ENCODE data around the gene CFAP141. TPM values are rescaled to one million over a fixed set of nuclear protein-coding genes. Genes with fewer than 3 reads are reported as not detected.

CFAP141 gene
- total RNA-seq, 1 experiment from 2014 or later = not detected

- no peak for TF ChIP-seq ETV6 (CRISPR knock-in tag; IDR thresholded peaks at IDR 0.05)
- no peak for TF ChIP-seq SOX15 (CRISPR knock-in tag; IDR thresholded peaks at IDR 0.05)
- TF ChIP-seq IRF1 (CRISPR knock-in tag; IDR thresholded peaks at IDR 0.05) = no peak
- no peak for TF ChIP-seq MXD4 (CRISPR knock-in tag; IDR thresholded peaks at IDR 0.05; ENCODE audit: borderline replicate concordance)
- no peak for TF ChIP-seq AR (CRISPR knock-in tag; IDR thresholded peaks at IDR 0.05)
- no peak for TF ChIP-seq AFF4 (CRISPR knock-in tag; IDR thresholded peaks at IDR 0.05; ENCODE audit: borderline replicate concordance)
- TF ChIP-seq, protein P1, sequence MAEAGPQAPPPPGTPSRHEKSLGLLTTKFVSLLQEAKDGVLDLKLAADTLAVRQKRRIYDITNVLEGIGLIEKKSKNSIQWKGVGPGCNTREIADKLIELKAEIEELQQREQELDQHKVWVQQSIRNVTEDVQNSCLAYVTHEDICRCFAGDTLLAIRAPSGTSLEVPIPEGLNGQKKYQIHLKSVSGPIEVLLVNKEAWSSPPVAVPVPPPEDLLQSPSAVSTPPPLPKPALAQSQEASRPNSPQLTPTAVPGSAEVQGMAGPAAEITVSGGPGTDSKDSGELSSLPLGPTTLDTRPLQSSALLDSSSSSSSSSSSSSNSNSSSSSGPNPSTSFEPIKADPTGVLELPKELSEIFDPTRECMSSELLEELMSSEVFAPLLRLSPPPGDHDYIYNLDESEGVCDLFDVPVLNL (CRISPR knock-in tag; IDR thresholded peaks at IDR 0.05; ENCODE audit: borderline replicate concordance, low read depth) = no peak
- TF ChIP-seq NR3C1 (CRISPR knock-in tag; conservative IDR thresholded peaks at IDR 0.05; ENCODE audit: low read depth) = no peak
- TF ChIP-seq, protein P2, sequence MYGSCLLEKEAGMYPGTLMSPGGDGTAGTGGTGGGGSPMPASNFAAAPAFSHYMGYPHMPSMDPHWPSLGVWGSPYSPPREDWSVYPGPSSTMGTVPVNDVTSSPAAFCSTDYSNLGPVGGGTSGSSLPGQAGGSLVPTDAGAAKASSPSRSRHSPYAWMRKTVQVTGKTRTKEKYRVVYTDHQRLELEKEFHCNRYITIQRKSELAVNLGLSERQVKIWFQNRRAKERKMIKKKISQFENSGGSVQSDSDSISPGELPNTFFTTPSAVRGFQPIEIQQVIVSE (CRISPR knock-in tag; IDR thresholded peaks at IDR 0.05; ENCODE audit: borderline replicate concordance) = no peak
- no peak for TF ChIP-seq ZNF512 (CRISPR knock-in tag; IDR thresholded peaks at IDR 0.05; ENCODE audit: borderline replicate concordance)
- no peak for TF ChIP-seq FOXP4 (CRISPR knock-in tag; IDR thresholded peaks at IDR 0.05)
- Mint-ChIP-seq H3K27ac (peak overlapping the region; percentile 43), H3K4me1 (peaks cover 43% of the 10 kb centered on the region), H3K4me3 (peak overlapping the region; percentile 48), H3K27me3 (ENCODE audit: low read depth) (no peaks in the 10 kb centered on the region), H3K36me3 (peaks cover 22% of the 10 kb centered on the region), H3K9me3 (no peaks in the 10 kb centered on the region)
- CTCF ChIA-PET = interaction anchor here (0.9 to 2.8 kb wide), 2 partner anchors 19 to 155 kb away, joined by 6 to 7 read pairs; no protein-coding TSS in a partner anchor
- DNase-seq (ENCODE audit: low spot score) = peak; percentile 24
- no peak for ATAC-seq
- POLR2A ChIA-PET = interaction anchor here (1.0 to 1.5 kb wide), 2 partner anchors 40 to 155 kb away, joined by 3 to 4 read pairs; partner anchors contain the start of gene UBAP2L
These were observed 26.0 kb downstream of the CFAP141 start for GRCh38 chr1:154179946-154180687.

Data from WTC11 (cell line).